H9 (cell line): ENCODE results near the gene NOP9. TPM values are rescaled to one million over a fixed set of nuclear protein-coding genes. Genes with fewer than 3 reads are reported as not detected.

ENCODE experiments used
- DNase-seq: peaks from one replicate; pipeline ENCODE4 v3.0.0-alpha.2; 2017
- H2AFZ ChIP-seq: one replicate; pipeline ENCODE4 v1.6.1; 2013; ENCODE audit warnings: mild to moderate bottlenecking, low read length, control low read depth, moderate library complexity
- H2AK5ac ChIP-seq: 2 replicates; pipeline ENCODE4 v1.6.1; 2013; ENCODE audit warnings: low read length, control low read depth, mixed read lengths; ENCODE audit not compliant: insufficient read length
- H2BK120ac ChIP-seq: one replicate; pipeline ENCODE4 v1.6.1; 2013; ENCODE audit warnings: low read depth, mild to moderate bottlenecking, low read length, control low read depth, inconsistent platforms; ENCODE audit not compliant: poor library complexity, severe bottlenecking
- H2BK12ac ChIP-seq: 2 replicates; pipeline ENCODE4 v1.6.1; 2013; ENCODE audit warnings: low read length, control low read depth, mixed read lengths, low read depth; ENCODE audit not compliant: insufficient read length
- H2BK15ac ChIP-seq: 2 replicates; pipeline ENCODE4 v1.6.1; 2013; ENCODE audit warnings: low read depth, low read length, control low read depth
- H2BK20ac ChIP-seq: one replicate; pipeline ENCODE4 v1.6.1; 2013; ENCODE audit warnings: low read depth, mild to moderate bottlenecking, low read length, control low read depth, inconsistent platforms; ENCODE audit not compliant: poor library complexity, severe bottlenecking
- H2BK5ac ChIP-seq: 2 replicates; pipeline ENCODE4 v1.6.1; 2013; ENCODE audit warnings: low read length, control low read depth, mixed read lengths; ENCODE audit not compliant: insufficient read length
- H3K14ac ChIP-seq: 2 replicates; pipeline ENCODE4 v1.6.1; 2013; ENCODE audit warnings: low read length, control low read depth; ENCODE audit not compliant: insufficient read depth
- H3K18ac ChIP-seq: 2 replicates; pipeline ENCODE4 v1.6.1; 2013; ENCODE audit warnings: low read depth, mild to moderate bottlenecking, mixed read lengths, low read length, control low read depth; ENCODE audit not compliant: insufficient read length
- H3K23ac ChIP-seq: 2 replicates; pipeline ENCODE4 v1.6.1; 2013; ENCODE audit warnings: low read length, control low read depth, mixed read lengths, low read depth; ENCODE audit not compliant: insufficient read length
- H3K23me2 ChIP-seq: 2 replicates; pipeline ENCODE4 v1.6.1; 2013; ENCODE audit warnings: low read depth, mild to moderate bottlenecking, mixed read lengths, low read length, control low read depth; ENCODE audit not compliant: insufficient read length, poor library complexity, severe bottlenecking
- H3K27ac ChIP-seq: 2 replicates; pipeline ENCODE4 v1.5.1; 2013; ENCODE audit warnings: low read length, control low read depth, mixed read lengths, low read depth; ENCODE audit not compliant: insufficient read length
- H3K27me3 ChIP-seq: 2 replicates; pipeline ENCODE4 v1.6.1; 2013; ENCODE audit warnings: low read length, control low read depth, inconsistent platforms; ENCODE audit not compliant: insufficient read depth
- H3K4ac ChIP-seq: 2 replicates; pipeline ENCODE4 v1.6.1; 2013; ENCODE audit warnings: low read depth, mild to moderate bottlenecking, control low read depth, inconsistent platforms, low read length, moderate library complexity
- H3K4me1 ChIP-seq: 2 replicates; pipeline ENCODE4 v1.6.1; 2013; ENCODE audit warnings: low read length, control low read depth, inconsistent platforms; ENCODE audit not compliant: insufficient read depth
- H3K4me2 ChIP-seq: 2 replicates; pipeline ENCODE4 v1.6.1; 2013; ENCODE audit warnings: low read length, control low read depth, mixed read lengths; ENCODE audit not compliant: insufficient read length, insufficient read depth
- H3K56ac ChIP-seq: 2 replicates; pipeline ENCODE4 v1.6.1; 2013; ENCODE audit warnings: low read depth, mild to moderate bottlenecking, mixed read lengths, low read length, control low read depth; ENCODE audit not compliant: insufficient read length
- H3K79me1 ChIP-seq: 2 replicates; pipeline ENCODE4 v1.6.1; 2013; ENCODE audit warnings: low read depth, mild to moderate bottlenecking, moderate library complexity, low read length, control low read depth, inconsistent platforms; ENCODE audit not compliant: insufficient read depth, poor library complexity, severe bottlenecking
- H3K79me2 ChIP-seq: 2 replicates; pipeline ENCODE4 v1.6.1; 2013; ENCODE audit warnings: low read length, control low read depth, inconsistent platforms; ENCODE audit not compliant: insufficient read depth
- H3K9ac ChIP-seq: 2 replicates; pipeline ENCODE4 v1.6.1; 2013; ENCODE audit warnings: low read length, control low read depth, mixed read lengths; ENCODE audit not compliant: insufficient read length; ENCODE audit errors: extremely low read depth
- H3K9me3 ChIP-seq: one replicate; pipeline ENCODE4 v1.6.1; 2013; ENCODE audit warnings: low read depth, low read length, inconsistent platforms; ENCODE audit not compliant: control insufficient read depth
- H3T11ph ChIP-seq: one replicate; pipeline ENCODE4 v1.6.1; 2013; ENCODE audit warnings: mild to moderate bottlenecking, low read length, control low read depth, inconsistent platforms
- H4K20me1 ChIP-seq: one replicate; pipeline ENCODE4 v1.6.1; 2013; ENCODE audit not compliant: control insufficient read depth, insufficient read length, insufficient read depth
- H4K5ac ChIP-seq: 2 replicates; pipeline ENCODE4 v1.6.1; 2013; ENCODE audit warnings: low read depth, mild to moderate bottlenecking, mixed read lengths, low read length, control low read depth; ENCODE audit not compliant: insufficient read length
- H4K8ac ChIP-seq: replicated peaks from 2 replicates; pipeline ENCODE4 v1.6.1; 2013; ENCODE audit warnings: low read length, control low read depth, mixed read lengths, low read depth; ENCODE audit not compliant: insufficient read length
- H4K91ac ChIP-seq: 2 replicates; pipeline ENCODE4 v1.6.1; 2013; ENCODE audit warnings: low read depth, mild to moderate bottlenecking, moderate library complexity, mixed read lengths, low read length, control low read depth; ENCODE audit not compliant: insufficient read length
- H3K27ac Mint-ChIP-seq, 3 experiments: 2 replicates in 2 of 3; 3 replicates in 1 of 3; pipeline ENCODE4 v1.8.0; 2020 to 2021; ENCODE audit warnings: mixed read lengths in 3 of 3, mild to moderate bottlenecking in 1 of 3, moderate library complexity in 1 of 3
- H3K27me3 Mint-ChIP-seq: 2 replicates; pipeline ENCODE4 v1.8.0; 2021; ENCODE audit warnings: low read depth, mild to moderate bottlenecking, moderate library complexity, mixed read lengths
- H3K36me3 Mint-ChIP-seq, 3 experiments: 2 replicates in 2 of 3; 3 replicates in 1 of 3; pipeline ENCODE4 v1.8.0; 2020 to 2021; ENCODE audit warnings: low read depth in 3 of 3, mixed read lengths in 3 of 3; ENCODE audit not compliant: insufficient read depth in 1 of 3
- H3K4me1 Mint-ChIP-seq, 2 experiments: 2 replicates each; pipeline ENCODE4 v1.8.0; 2020; ENCODE audit warnings: mixed read lengths in 2 of 2
- H3K4me3 Mint-ChIP-seq, 2 experiments: 2 replicates in 1 of 2; 3 replicates in 1 of 2; pipeline ENCODE4 v1.8.0; 2020 to 2021; ENCODE audit warnings: mild to moderate bottlenecking in 2 of 2, mixed read lengths in 2 of 2, moderate library complexity in 1 of 2
- H3K9me3 Mint-ChIP-seq, 2 experiments: 2 replicates in 1 of 2; 3 replicates in 1 of 2; pipeline ENCODE4 v1.8.0; 2020; ENCODE audit warnings: mild to moderate bottlenecking in 2 of 2, mixed read lengths in 2 of 2, moderate library complexity in 1 of 2
- CTCF ChIP-seq: fragments of 200-600 bp; sonication (generic); conservative IDR thresholded peaks from 3 replicates; pipeline ENCODE4 v1.8.0; 2021; ENCODE audit warnings: antibody characterized with exemption, mild to moderate bottlenecking
- WGBS: extraction: QIAGEN DNeasy Blood & Tissue Kit; methylation state at CpG from one replicate; pipeline ENCODE4 v1.1.7; 2013; ENCODE audit warnings: missing lambda C conversion rate, low lambda C conversion rate, mixed read lengths; ENCODE audit not compliant: insufficient read length; ENCODE audit errors: extremely low coverage; 5-methylcytosine and 5-hydroxymethylcytosine counted together
- total RNA-seq: library from RNA; stranded (reverse); gene quantifications from 2 replicates; pipeline ENCODE4 v1.2.1, GENCODE V29; 2021

NOP9 gene
- total RNA-seq, 1 experiment from 2014 or later: 34.7 TPM

- DNase-seq: no peak
- no peak overlapping the region for H3K27ac Mint-ChIP-seq
Observed at GRCh38 chr14:24267516-24267915, 32.1 kb upstream of the NOP9 start.

More at GRCh38 chr14:24267516-24267915, 32.1 kb upstream of the NOP9 start:
- Histone ChIP-seq H3K4me2 (no peak overlapping the region), H2BK15ac (no peak overlapping the region), H3K4ac (no peak overlapping the region), H3K79me2 (no peaks in the 10 kb centered on the region), H3K18ac (no peak overlapping the region), H3K27ac (no peak overlapping the region), H3K4me1 (no peaks in the 10 kb centered on the region), H4K91ac (no peak overlapping the region), H2BK5ac (no peak overlapping the region), H3K27me3 (no peaks in the 10 kb centered on the region), H2BK12ac (no peak overlapping the region), H3K14ac (no peak overlapping the region), H3K23me2 (peaks cover 8% of the 10 kb centered on the region), H4K8ac (no peak overlapping the region), H3K9me3 (no peaks in the 10 kb centered on the region), H2BK120ac (no peak overlapping the region), H4K5ac (no peak overlapping the region), H3K56ac (no peak overlapping the region), H2BK20ac (no peak overlapping the region), H3K9ac (no peak overlapping the region), H3K23ac (no peak overlapping the region), H2AFZ (no peak overlapping the region), H4K20me1 (no peaks in the 10 kb centered on the region), H3K79me1 (no peaks in the 10 kb centered on the region), H2AK5ac (no peak overlapping the region), H3T11ph (no peak overlapping the region)
- peaks cover 3 to 21% (median 14%) of the 10 kb centered on the region in 3 experiments; a peak in 5 of 7 replicates for H3K36me3 Mint-ChIP-seq
- H3K4me1 Mint-ChIP-seq: peaks cover 4 to 12% of the 10 kb centered on the region in 2 experiments
- H3K9me3 Mint-ChIP-seq: no peaks in the 10 kb centered on the region
- TF ChIP-seq CTCF: no peak
- H3K4me3 Mint-ChIP-seq: no peak overlapping the region
- H3K27me3 Mint-ChIP-seq: no peaks in the 10 kb centered on the region
- WGBS: no CpG with 5 or more reads among the region's 9 CpGs
